ENCODE data around the gene DKK1. TPM values are rescaled to one million over a fixed set of nuclear protein-coding genes. Genes with fewer than 3 reads are reported as not detected.

Gene DKK1
- total and polyA plus RNA-seq, 2 of the 13 experiments (the other 11 are each of a cell fraction or from before 2014, with no cell fraction given) = 123 to 262 TPM

GRCh38 chr10:52313933-52314821, at the start of gene DKK1 (continued):
- no peak for TF ChIP-seq HMGXB3 (CRISPR knock-in tag; IDR thresholded peaks at IDR 0.05; ENCODE audit: borderline replicate concordance)
- TF ChIP-seq RAD51 (IDR thresholded peaks at IDR 0.05; ENCODE audit: borderline replicate concordance) = no peak
- no peak for TF ChIP-seq SPEN (CRISPR knock-in tag; IDR thresholded peaks at IDR 0.05; ENCODE audit: low read depth)
- TF ChIP-seq ATF3 (CRISPR knock-in tag; IDR thresholded peaks at IDR 0.05) = no peak
- no peak for TF ChIP-seq SIX1 (CRISPR knock-in tag; IDR thresholded peaks at IDR 0.05; ENCODE audit: borderline replicate concordance)
- no peak for TF ChIP-seq ZNF335 (CRISPR knock-in tag; IDR thresholded peaks at IDR 0.05)
- TF ChIP-seq HOXA7 (CRISPR knock-in tag; IDR thresholded peaks at IDR 0.05) = no peak
- TF ChIP-seq ZHX1 (CRISPR knock-in tag; IDR thresholded peaks at IDR 0.05; ENCODE audit: low read depth) = peak; percentile 18; the same call in 1 of the 2 replicates
- TF ChIP-seq NR2F1 (CRISPR knock-in tag; IDR thresholded peaks at IDR 0.05) = no peak; a peak in 1 of 4 replicates
- no peak for TF ChIP-seq SMAD3 (CRISPR knock-in tag; IDR thresholded peaks at IDR 0.05)
- TF ChIP-seq ZUFSP (CRISPR knock-in tag; IDR thresholded peaks at IDR 0.05; ENCODE audit: borderline replicate concordance) = no peak
- peak; percentile 77 for TF ChIP-seq ARID5B (CRISPR knock-in tag; IDR thresholded peaks at IDR 0.05)

Data from HepG2 (cell line).